Measurements from ENCODE around the gene DDX20.
"Not testable (repeated sequence)": the region's sequence is repeated elsewhere in the genome, so short reads cannot be mapped to it uniquely, and the experiment has no call there.

DDX20 gene

DNA sequence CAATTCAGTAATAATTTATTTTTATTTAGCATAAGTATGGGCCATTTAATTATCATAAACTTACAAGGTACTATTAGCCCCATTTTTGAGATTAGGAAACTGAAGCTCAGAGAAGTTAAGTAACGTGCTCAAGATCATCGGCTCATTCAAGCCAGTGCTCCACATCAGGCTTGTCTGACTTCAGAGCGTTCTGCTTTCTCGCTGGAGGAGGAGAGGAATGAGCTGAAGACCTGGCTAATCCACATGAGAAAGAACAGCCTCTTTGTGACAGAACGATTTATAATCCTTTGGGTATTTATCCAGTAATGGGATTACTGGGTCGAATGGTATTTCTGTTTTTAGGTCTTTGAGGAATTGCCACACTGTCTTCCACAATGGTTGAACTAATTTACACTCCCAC is 39.7 kb downstream of the DDX20 start:
- no peak for DNase-seq

DNA sequence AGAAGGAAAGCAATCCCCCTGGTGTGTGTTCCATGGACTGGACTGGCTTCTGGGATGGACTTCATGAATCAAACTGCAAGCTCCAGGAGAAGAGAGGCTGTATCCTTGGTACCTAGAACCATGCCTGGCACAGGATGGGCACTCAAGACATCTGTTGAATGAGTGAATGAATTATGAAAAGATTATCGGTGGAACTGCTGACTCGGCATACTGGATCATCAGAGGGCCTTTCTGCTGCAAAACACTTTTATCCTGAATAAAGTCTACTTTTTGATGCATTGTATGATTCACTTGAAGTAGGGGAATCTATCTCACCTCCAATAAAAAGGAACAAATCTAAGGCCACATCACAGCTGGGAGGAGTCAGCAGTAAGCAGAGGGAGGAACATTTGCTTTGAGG is 42.9 kb downstream of the DDX20 start:
- no peak for DNase-seq

GRCh38 chr1:111799722-111800121 is 44.0 kb downstream of the DDX20 start:
- DNase-seq = not testable (repeated sequence)

- DNase-seq = no peak
These were observed 45.6 kb downstream of the DDX20 start for GRCh38 chr1:111801071-111801850.

DNA sequence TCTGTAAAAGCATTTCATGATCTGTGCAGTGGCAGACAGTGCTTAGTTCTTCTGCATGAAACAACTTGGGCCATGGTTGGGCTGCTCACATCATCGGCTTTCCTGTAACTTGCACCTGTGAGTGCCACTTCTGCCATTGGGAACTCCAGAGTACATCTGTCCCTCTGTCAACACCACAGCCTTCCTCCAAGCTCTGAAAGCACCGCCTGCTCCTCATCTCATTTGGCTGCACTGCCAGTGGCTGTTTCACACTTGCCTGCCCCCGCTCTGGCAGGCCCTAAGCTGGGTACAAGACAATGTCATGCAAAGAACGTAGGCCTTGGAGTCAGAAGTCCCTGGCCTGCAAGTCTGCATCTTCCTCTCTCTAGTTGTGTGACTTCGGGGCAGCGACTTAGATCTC is 46.4 kb downstream of the DDX20 start:
- no peak for DNase-seq

DNA sequence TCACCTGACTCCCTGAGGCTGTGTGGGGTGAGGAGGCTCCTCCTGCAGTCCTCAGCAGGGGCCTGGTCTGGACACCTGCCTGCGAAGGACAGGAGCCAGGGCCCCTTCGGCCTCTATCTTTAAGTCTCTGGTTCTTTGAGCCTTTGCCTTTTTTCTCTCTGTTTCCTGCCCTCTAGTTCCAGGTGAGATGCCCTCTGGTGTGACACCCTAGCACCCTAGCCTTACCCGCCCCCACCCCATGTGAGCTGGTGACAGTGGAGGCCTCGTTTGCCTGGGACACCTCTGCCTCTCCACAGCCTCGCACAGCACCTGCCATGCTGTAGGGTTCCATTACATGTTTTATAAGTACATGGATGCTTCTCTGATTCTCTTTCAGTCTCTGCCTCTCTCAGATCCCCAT is 47.3 kb downstream of the DDX20 start:
- no peak for DNase-seq

GRCh38 chr1:111803951-111804350 is 48.2 kb downstream of the DDX20 start:
- DNase-seq = no peak

DNA sequence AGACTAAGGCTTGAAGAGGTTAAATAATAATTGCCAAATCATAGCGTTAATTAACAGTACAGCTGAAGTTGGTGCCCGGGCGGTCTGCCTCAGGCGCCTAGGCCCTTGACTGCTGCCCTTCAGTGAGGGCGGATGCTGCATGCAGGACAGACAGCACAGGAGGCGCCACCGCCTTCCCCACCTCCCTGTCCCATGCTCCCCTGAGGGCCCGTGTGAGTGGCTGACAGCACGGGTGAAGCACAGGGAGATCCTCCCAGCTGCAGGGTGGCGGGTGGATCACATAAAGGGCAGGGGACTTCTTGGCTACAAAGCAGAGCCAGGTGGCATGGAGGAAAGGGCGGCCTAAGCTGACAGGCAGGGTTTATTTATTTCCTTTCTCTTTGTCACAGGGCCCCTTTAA is 49.1 kb downstream of the DDX20 start:
- DNase-seq = peak; percentile 17

- no peak for DNase-seq
These were observed 49.5 kb downstream of the DDX20 start for GRCh38 chr1:111805251-111805650.

- DNase-seq = no peak
These were observed 56.2 kb downstream of the DDX20 start for GRCh38 chr1:111811891-111812290.

DNA sequence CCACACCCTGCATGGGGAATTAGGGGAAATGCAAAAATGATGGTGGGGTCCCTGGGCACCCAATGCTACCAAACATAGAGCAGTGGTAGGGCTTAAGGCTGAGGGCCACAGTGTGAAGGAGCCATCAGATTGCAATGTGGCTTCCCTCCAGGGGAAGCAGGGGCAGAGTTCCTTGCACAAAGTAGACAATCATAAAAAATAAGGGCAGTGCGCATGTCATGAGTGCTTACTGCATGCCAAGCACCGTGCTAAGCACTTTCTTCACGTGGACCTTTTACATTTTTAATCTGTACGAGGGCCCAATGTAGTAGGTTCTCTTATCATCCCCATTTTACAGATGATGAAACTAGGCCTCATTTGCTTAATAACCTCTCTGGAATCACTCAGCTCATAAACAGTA is 56.6 kb downstream of the DDX20 start:
- no peak for DNase-seq

DNA sequence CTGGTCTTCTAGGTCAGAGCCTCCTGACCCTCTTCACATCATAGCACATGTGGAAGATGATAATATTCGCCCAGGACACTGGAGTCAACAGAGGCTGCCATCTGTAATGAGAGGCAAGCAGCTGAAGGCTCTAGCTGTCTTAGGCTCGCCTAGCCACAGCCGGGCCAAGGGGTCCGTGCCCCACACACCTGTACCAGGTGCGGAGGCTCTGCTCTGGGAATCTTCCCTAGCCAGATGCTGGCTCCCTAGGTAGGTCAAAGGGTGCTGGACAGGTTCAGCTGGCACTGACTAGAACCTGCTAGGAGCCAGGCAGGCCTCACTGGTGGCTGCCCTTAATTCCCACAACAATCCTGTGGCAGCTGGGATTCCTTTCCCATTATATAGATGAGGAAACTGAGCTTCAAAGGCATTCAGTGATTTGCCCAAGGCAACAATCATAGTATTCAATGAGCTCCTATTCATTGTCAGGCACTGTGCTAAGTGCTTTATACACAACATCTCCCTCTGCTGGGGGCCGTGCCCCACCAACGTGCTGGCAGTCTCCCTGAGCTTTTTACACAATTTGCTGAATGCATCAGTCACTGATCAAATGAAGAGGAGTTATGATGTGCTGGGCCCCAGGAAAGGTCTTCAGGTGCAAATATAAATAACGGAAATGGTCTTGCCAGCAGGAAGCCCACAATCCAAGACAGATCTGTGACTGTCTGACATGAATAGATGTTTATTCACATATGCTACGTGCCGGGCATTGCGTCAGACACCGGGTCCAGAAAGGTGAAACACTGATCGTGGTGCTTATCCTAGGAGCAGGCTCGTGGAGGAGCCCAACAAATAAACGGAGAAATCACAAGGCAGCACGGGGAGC is 58.0 kb downstream of the DDX20 start:
- no peak for DNase-seq

DNA sequence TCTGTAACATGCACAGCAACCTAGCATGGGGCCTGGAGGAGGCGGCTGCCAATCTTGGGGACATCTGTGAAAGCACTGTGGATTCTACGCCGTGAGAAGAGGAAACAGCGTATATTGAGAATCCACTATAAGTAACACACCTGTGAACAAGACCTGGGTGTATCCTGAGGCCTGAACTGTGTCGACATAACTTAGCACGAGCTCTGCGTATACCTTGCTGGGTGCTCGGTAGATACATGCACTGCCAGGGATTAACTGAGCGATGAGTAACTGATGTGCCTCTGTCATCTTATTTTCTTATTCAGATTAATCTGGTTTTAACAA is 58.6 kb downstream of the DDX20 start:
- no peak for DNase-seq

- no peak for DNase-seq
These were observed 58.9 kb downstream of the DDX20 start for GRCh38 chr1:111814642-111815041.
